LNCAP (cell line): ENCODE data around the gene ANKS1A.

Experiments
- CTCF ChIP-seq: fragments of 450-650 bp; IDR thresholded peaks from 2 replicates; pipeline ENCODE4 v1.5.1; 2017; ENCODE audit warnings: mild to moderate bottlenecking

Gene ANKS1A

GRCh38 chr6:34928220-34928619 is 39.2 kb downstream of the ANKS1A start:
- no peak for TF ChIP-seq CTCF

- no peak for TF ChIP-seq CTCF
Measured at GRCh38 chr6:34928695-34929094, 39.6 kb downstream of the ANKS1A start.

- no peak for TF ChIP-seq CTCF
Measured at GRCh38 chr6:34929241-34929978, 40.4 kb downstream of the ANKS1A start.

GRCh38 chr6:34930221-34930620 is 41.2 kb downstream of the ANKS1A start:
- TF ChIP-seq CTCF: no peak

- no peak for TF ChIP-seq CTCF
Measured at GRCh38 chr6:34934516-34934915, 45.5 kb downstream of the ANKS1A start.

- TF ChIP-seq CTCF: no peak
Measured at GRCh38 chr6:34938268-34938667, 49.2 kb downstream of the ANKS1A start.

- no peak for TF ChIP-seq CTCF
Measured at GRCh38 chr6:34940030-34940434, 51.0 kb downstream of the ANKS1A start.

GRCh38 chr6:34941421-34941820 is 52.4 kb downstream of the ANKS1A start:
- TF ChIP-seq CTCF: no peak
